Smooth muscle cell of trachea (primary cell): ENCODE results near the gene GPR55. TPM values are rescaled to one million over a fixed set of nuclear protein-coding genes. Genes with fewer than 3 reads are reported as not detected.

Source experiments
- total RNA-seq: library from RNA; depleted of rRNA; stranded (reverse); fragments of >200 nt; gene quantifications from 2 replicates; pipeline ENCODE4 v1.2.1, GENCODE V29; 2014

The GPR55 gene
- not detected in 2 replicates for total RNA-seq

GRCh38 chr2:230924470-230925341 is at the start of gene GPR55:
TSS of gene GPR55 (minus strand) at chr2:230925242. CDS start at chr2:230910962, 14,280 bp downstream.

GRCh38 chr2:230864605-230865306 is 60.3 kb downstream of the GPR55 start, which contains the start of gene ITM2C:
TSS of gene ITM2C (plus strand) at chr2:230864942. CDS start at chr2:230865026, 84 bp downstream.

Other genes starting within 250 kb of the GPR55 start
- gene CAB39, start 212.4 kb downstream of the GPR55 start, total RNA-seq = 72.8 and 86.4 TPM in 2 replicates
- 63.4 and 97.1 TPM in 2 replicates for gene ITM2C, start 60.3 kb downstream of the GPR55 start, total RNA-seq
- gene SPATA3, start 70.9 kb upstream of the GPR55 start, total RNA-seq = not detected in 2 replicates
- gene C2orf72, start 112.3 kb upstream of the GPR55 start, total RNA-seq = 0.17 TPM in 1 of 2 replicates, not detected in the other
- 114 and 159 TPM in 2 replicates for gene PSMD1, start 131.6 kb upstream of the GPR55 start, total RNA-seq
- gene HTR2B, start 199.8 kb upstream of the GPR55 start, total RNA-seq = 9.8 and 15.3 TPM in 2 replicates